Fibroblast of pulmonary artery (primary cell): Measurements from ENCODE around the gene TTC9C.
"Not testable (repeated sequence)": the region's sequence is repeated elsewhere in the genome, so short reads cannot be mapped to it uniquely, and the experiment has no call there.

ENCODE experiments used
- DNase-seq: peaks from one replicate; pipeline ENCODE4 v3.0.0-alpha.2; 2010; ENCODE audit warnings: low read depth
- H3K4me3 ChIP-seq: replicated peaks from 2 replicates; pipeline ENCODE4 v1.5.1; 2011; ENCODE audit warnings: low read depth, mild to moderate bottlenecking, control low read depth, low read length, moderate library complexity
- CTCF ChIP-seq: IDR thresholded peaks from 2 replicates; pipeline ENCODE4 v1.5.1; 2011; ENCODE audit warnings: mild to moderate bottlenecking, control low read depth, low read length, inconsistent platforms; ENCODE audit errors: missing control alignments

The TTC9C gene

GRCh38 chr11:62727165-62727871 lies 968 bp upstream of the TTC9C start, which contains the start of gene HNRNPUL2:
TSS of gene HNRNPUL2 (minus strand) at chr11:62727457. CDS start at chr11:62727156, 301 bp downstream.
- peak within 1 kb of the TSS; percentile 71 for H3K4me3 ChIP-seq
- no peak for TF ChIP-seq CTCF
- DNase-seq = peak; percentile 99

- peak overlapping the region; percentile 71 for H3K4me3 ChIP-seq
- DNase-seq = peak; percentile 99
- TF ChIP-seq CTCF = no peak
These were observed 465 bp upstream of the TTC9C start for GRCh38 chr11:62727872-62728170.

GRCh38 chr11:62730076-62730475 lies 1.8 kb downstream of the TTC9C start:
- peak overlapping the region; percentile 71 for H3K4me3 ChIP-seq
- DNase-seq = not testable (repeated sequence)

GRCh38 chr11:62732830-62733229 lies 4.5 kb downstream of the TTC9C start:
- TF ChIP-seq CTCF = peak; percentile 13
- DNase-seq = peak; percentile 53
- H3K4me3 ChIP-seq = no peak overlapping the region

- no peak overlapping the region for H3K4me3 ChIP-seq
- no peak for DNase-seq
- TF ChIP-seq CTCF = no peak
These were observed 8.9 kb downstream of the TTC9C start for GRCh38 chr11:62737196-62737595.

GRCh38 chr11:62747475-62748160 lies 19.3 kb downstream of the TTC9C start:
- no peak overlapping the region for H3K4me3 ChIP-seq
- no peak for DNase-seq
- no peak for TF ChIP-seq CTCF

GRCh38 chr11:62749931-62750330 lies 21.6 kb downstream of the TTC9C start:
- not testable (repeated sequence) for DNase-seq, H3K4me3 ChIP-seq
